ENCODE data around the gene WDR5.

DNA sequence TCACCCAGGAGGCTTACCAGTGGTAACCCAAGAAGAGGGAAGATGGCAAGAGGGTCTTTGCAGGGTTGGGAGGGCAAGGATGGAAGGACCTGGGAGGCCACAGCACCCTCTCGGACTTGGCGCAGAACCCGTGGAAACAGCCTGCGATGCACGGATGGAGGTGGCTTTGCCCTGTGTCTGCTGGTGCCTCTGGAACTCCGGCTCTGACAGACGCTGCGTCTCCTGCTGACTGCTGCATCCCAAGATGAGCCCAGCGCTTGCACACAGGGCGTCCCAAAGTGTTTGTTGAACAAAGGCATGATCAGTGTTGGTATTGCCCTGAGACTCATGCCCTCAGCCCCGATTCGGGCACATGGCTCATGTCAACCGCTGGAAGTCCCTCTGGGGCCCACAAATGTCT is 30.5 kb downstream of the WDR5 start:
- TF ChIP-seq POLR2AphosphoS5 (IDR thresholded peaks at IDR 0.05; ENCODE audit: low read depth, low read length) (no peak), SIN3A (IDR thresholded peaks at IDR 0.05; ENCODE audit: borderline replicate concordance, insufficient read depth, low read length) (no peak)
- TF ChIP-seq, protein P1, sequence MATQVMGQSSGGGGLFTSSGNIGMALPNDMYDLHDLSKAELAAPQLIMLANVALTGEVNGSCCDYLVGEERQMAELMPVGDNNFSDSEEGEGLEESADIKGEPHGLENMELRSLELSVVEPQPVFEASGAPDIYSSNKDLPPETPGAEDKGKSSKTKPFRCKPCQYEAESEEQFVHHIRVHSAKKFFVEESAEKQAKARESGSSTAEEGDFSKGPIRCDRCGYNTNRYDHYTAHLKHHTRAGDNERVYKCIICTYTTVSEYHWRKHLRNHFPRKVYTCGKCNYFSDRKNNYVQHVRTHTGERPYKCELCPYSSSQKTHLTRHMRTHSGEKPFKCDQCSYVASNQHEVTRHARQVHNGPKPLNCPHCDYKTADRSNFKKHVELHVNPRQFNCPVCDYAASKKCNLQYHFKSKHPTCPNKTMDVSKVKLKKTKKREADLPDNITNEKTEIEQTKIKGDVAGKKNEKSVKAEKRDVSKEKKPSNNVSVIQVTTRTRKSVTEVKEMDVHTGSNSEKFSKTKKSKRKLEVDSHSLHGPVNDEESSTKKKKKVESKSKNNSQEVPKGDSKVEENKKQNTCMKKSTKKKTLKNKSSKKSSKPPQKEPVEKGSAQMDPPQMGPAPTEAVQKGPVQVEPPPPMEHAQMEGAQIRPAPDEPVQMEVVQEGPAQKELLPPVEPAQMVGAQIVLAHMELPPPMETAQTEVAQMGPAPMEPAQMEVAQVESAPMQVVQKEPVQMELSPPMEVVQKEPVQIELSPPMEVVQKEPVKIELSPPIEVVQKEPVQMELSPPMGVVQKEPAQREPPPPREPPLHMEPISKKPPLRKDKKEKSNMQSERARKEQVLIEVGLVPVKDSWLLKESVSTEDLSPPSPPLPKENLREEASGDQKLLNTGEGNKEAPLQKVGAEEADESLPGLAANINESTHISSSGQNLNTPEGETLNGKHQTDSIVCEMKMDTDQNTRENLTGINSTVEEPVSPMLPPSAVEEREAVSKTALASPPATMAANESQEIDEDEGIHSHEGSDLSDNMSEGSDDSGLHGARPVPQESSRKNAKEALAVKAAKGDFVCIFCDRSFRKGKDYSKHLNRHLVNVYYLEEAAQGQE (IDR thresholded peaks at IDR 0.05; ENCODE audit: insufficient read depth in 1 of 2, low read depth in 2 of 2, low read length in 2 of 2) = no peak

Data from PFSK-1 (cell line).